ENCODE results near the gene MRPL52.

MRPL52 gene

GRCh38 chr14:22836301-22837113 lies 6.8 kb downstream of the MRPL52 start, which contains the start of gene MMP14:
MMP14 (plus strand) TSS chr14:22836585; CDS start chr14:22836818, 233 bp downstream.
- Histone ChIP-seq H3K36me3 (ENCODE audit: control insufficient read depth in 2 of 2, insufficient read depth in 1 of 2, low read length in 2 of 2) (peaks cover 25 to 34% of the 10 kb centered on the region in 2 experiments; a peak in 2 of 3 replicates), H3K4me1 (ENCODE audit: control insufficient read depth, insufficient read depth, low read length) (no peaks in the 10 kb centered on the region), H3K27ac (ENCODE audit: extremely low read depth, low read depth, low read length) (peak within 1 kb of the TSS; percentile 24), H3K9me3 (ENCODE audit: control insufficient read depth, insufficient read depth, low read depth, low read length) (no peaks in the 10 kb centered on the region), H3K4me3 (ENCODE audit: low read depth, low read length) (peak within 1 kb of the TSS; percentile 24)
- TF ChIP-seq ZNF76 (tag by site-specific recombination; IDR thresholded peaks at IDR 0.05; ENCODE audit: borderline replicate concordance, low read depth) = no peak
- CTCF ChIA-PET = interaction anchor here (0.6 to 3.9 kb wide), 4 partner anchors 14 to 308 kb away, joined by 3 to 21 read pairs (median 7); no protein-coding TSS in a partner anchor
- POLR2A ChIA-PET = interaction anchor here (1.0 kb wide), 1 partner anchor 12 kb away, joined by 3 read pairs; no protein-coding TSS in a partner anchor

GRCh38 chr14:22837114-22837749 lies 7.5 kb downstream of the MRPL52 start:
- TF ChIP-seq ZNF155 (tag by site-specific recombination; IDR thresholded peaks at IDR 0.05) (no peak), ZIC2 (tag by site-specific recombination; IDR thresholded peaks at IDR 0.05) (no peak), ZNF777 (tag by site-specific recombination; IDR thresholded peaks at IDR 0.05; ENCODE audit: borderline replicate concordance) (no peak), ZNF202 (tag by site-specific recombination; IDR thresholded peaks at IDR 0.05; ENCODE audit: borderline replicate concordance) (no peak), PRDM10 (tag by site-specific recombination; IDR thresholded peaks at IDR 0.05) (no peak), ZNF24 (tag by site-specific recombination; IDR thresholded peaks at IDR 0.05) (no peak), ZNF221 (tag by site-specific recombination; IDR thresholded peaks at IDR 0.05; ENCODE audit: borderline replicate concordance) (no peak), ZNF174 (tag by site-specific recombination; IDR thresholded peaks at IDR 0.05) (no peak), GLI2 (tag by site-specific recombination; IDR thresholded peaks at IDR 0.05; ENCODE audit: borderline replicate concordance, low read depth) (no peak), ZNF266 (tag by site-specific recombination; IDR thresholded peaks at IDR 0.05; ENCODE audit: low read depth) (no peak), ZNF394 (tag by site-specific recombination; IDR thresholded peaks at IDR 0.05; ENCODE audit: borderline replicate concordance) (no peak), ZNF76 (tag by site-specific recombination; IDR thresholded peaks at IDR 0.05; ENCODE audit: borderline replicate concordance, low read depth) (no peak), HOXC10 (CRISPR knock-in tag; IDR thresholded peaks at IDR 0.05) (no peak), ZBTB17 (tag by site-specific recombination; IDR thresholded peaks at IDR 0.05) (no peak), ZNF514 (tag by site-specific recombination; IDR thresholded peaks at IDR 0.05) (no peak), ZNF596 (tag by site-specific recombination; IDR thresholded peaks at IDR 0.05) (no peak), ZFP41 (tag by site-specific recombination; IDR thresholded peaks at IDR 0.05; ENCODE audit: borderline replicate concordance) (no peak), ZNF146 (tag by site-specific recombination; IDR thresholded peaks at IDR 0.05) (no peak)
- TF ChIP-seq, protein P1, sequence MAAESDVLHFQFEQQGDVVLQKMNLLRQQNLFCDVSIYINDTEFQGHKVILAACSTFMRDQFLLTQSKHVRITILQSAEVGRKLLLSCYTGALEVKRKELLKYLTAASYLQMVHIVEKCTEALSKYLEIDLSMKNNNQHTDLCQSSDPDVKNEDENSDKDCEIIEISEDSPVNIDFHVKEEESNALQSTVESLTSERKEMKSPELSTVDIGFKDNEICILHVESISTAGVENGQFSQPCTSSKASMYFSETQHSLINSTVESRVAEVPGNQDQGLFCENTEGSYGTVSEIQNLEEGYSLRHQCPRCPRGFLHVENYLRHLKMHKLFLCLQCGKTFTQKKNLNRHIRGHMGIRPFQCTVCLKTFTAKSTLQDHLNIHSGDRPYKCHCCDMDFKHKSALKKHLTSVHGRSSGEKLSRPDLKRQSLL (tag by site-specific recombination; IDR thresholded peaks at IDR 0.05) = no peak
- TF ChIP-seq, protein P2, sequence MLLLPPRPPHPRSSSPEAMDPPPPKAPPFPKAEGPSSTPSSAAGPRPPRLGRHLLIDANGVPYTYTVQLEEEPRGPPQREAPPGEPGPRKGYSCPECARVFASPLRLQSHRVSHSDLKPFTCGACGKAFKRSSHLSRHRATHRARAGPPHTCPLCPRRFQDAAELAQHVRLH (tag by site-specific recombination; IDR thresholded peaks at IDR 0.05) = no peak
- POLR2A ChIA-PET = interaction anchor here (0.5 to 1.0 kb wide), 2 partner anchors 12 to 77 kb away, joined by 3 read pairs; no protein-coding TSS in a partner anchor

More at GRCh38 chr14:22837114-22837749, 7.5 kb downstream of the MRPL52 start:
- Histone ChIP-seq H3K4me3 (ENCODE audit: low read depth, low read length) (peak overlapping the region; percentile 24), H3K36me3 (ENCODE audit: control insufficient read depth in 2 of 2, insufficient read depth in 1 of 2, low read length in 2 of 2) (peaks cover 18 to 27% of the 10 kb centered on the region in 2 experiments; a peak in 2 of 3 replicates), H3K4me1 (ENCODE audit: control insufficient read depth, insufficient read depth, low read length) (no peaks in the 10 kb centered on the region), H3K27ac (ENCODE audit: extremely low read depth, low read depth, low read length) (peak overlapping the region; percentile 17; the same call in 1 of the 2 replicates), H3K9me3 (ENCODE audit: control insufficient read depth, insufficient read depth, low read depth, low read length) (no peaks in the 10 kb centered on the region)
- CTCF ChIA-PET = interaction anchor here (0.6 to 1.3 kb wide), 3 partner anchors 14 to 309 kb away, joined by 3 to 10 read pairs (median 4); no protein-coding TSS in a partner anchor
